Transverse colon (tissue), 4 donors: Measurements from ENCODE around the gene NFAT5. TPM values are rescaled to one million over a fixed set of nuclear protein-coding genes. Genes with fewer than 3 reads are reported as not detected.
"Not testable (repeated sequence)": the region's sequence is repeated elsewhere in the genome, so short reads cannot be mapped to it uniquely, and the experiment has no call there.

Experiments used
- DNase-seq: peaks from one replicate; pipeline ENCODE4 v3.0.0-alpha.2; 2019
- H3K27ac ChIP-seq, 4 donors: fragments of 200-600 bp; sonication (generic); 2 replicates each; pipeline ENCODE4 v1.5.1; 2016 to 2018; ENCODE audit warnings: inconsistent platforms in 4 of 4
- H3K27me3 ChIP-seq: fragments of 200-600 bp; sonication (generic); 2 replicates; pipeline ENCODE4 v1.5.1; 2017; ENCODE audit warnings: inconsistent platforms
- H3K36me3 ChIP-seq, 4 donors: fragments of 200-600 bp; sonication (generic); 2 replicates each; pipeline ENCODE4 v1.5.1; 2017 to 2019; ENCODE audit warnings: inconsistent platforms in 4 of 4
- H3K4me1 ChIP-seq, 4 donors: fragments of 200-600 bp; sonication (generic); 2 replicates each; pipeline ENCODE4 v1.5.1; 2017 to 2020; ENCODE audit warnings: inconsistent platforms in 4 of 4
- H3K4me3 ChIP-seq, 4 donors: fragments of 200-600 bp; sonication (generic); 1 replicate in 1 of 4; 2 replicates in 3 of 4; pipeline versions ENCODE4 v1.5.1 to v1.6.1; 2017 to 2019; ENCODE audit warnings: inconsistent platforms in 4 of 4
- H3K9me3 ChIP-seq, 2 donors: fragments of 200-600 bp; sonication (generic); 2 replicates each; pipeline ENCODE4 v1.5.1; 2017 to 2019; ENCODE audit warnings: inconsistent platforms in 2 of 2
- EP300 ChIP-seq: sonication (generic); formaldehyde crosslinking; IDR thresholded peaks from one replicate; pipeline ENCODE4 v1.6.1; 2017; ENCODE audit warnings: antibody characterized with exemption, low read depth
- POLR2A ChIP-seq: fragments of 450-650 bp; IDR thresholded peaks from one replicate; pipeline ENCODE4 v1.6.1; 2016; ENCODE audit warnings: antibody characterized with exemption, mild to moderate bottlenecking, moderate library complexity
- POLR2AphosphoS5 ChIP-seq, 3 donors: sonication (generic); formaldehyde crosslinking; IDR thresholded peaks; one replicate each; pipeline ENCODE4 v1.6.1; 2016; ENCODE audit warnings: antibody characterized with exemption in 3 of 3
- WGBS, 2 donors: methylation state at CpG; one replicate each; pipeline ENCODE4 v1.1.5; 2018; ENCODE audit warnings: low coverage in 1 of 2; 5-methylcytosine and 5-hydroxymethylcytosine counted together
- in situ Hi-C, 4 donors: fragments of 200-750 bp; cut with MboI; loops; one replicate each; pipeline versions ENCODE4 v1.15.0 to v1.15.1; 2017; ENCODE audit warnings: low sequenced_read_pairs in 3 of 4, low pct_ligation_motif_present in 1 of 4, low pct_unique_long_range_greater_than_20kb in 1 of 4
- intact Hi-C: fragments of 100-400 bp; cut with DNase I; formaldehyde crosslinking; loops from one replicate; pipeline ENCODE4 v1.15.1; 2023; ENCODE audit warnings: low total_unique reads
- total RNA-seq, 4 donors: library from RNA; depleted of rRNA; stranded (reverse); fragments of >200 nt; gene quantifications; one replicate each; pipeline ENCODE4 v1.1.0, GENCODE V29; 2016
- TF ChIP-seq, protein P1 (sequence below), 5 experiments: fragments of 200-600 bp in 3 of 5; fragments of 450-650 bp in 2 of 5; sonication (generic) in 3 of 5; IDR thresholded peaks; 1 replicate in 2 of 5; 2 replicates in 3 of 5; pipeline ENCODE4 v1.5.1; 2016 to 2017; ENCODE audit warnings: antibody characterized with exemption in 5 of 5, inconsistent platforms in 3 of 5, mild to moderate bottlenecking in 2 of 5, moderate library complexity in 1 of 5

Gene NFAT5
- total RNA-seq, 4 donors from 2014 or later: 37.3 to 131 (median 88.8) TPM

DNA sequence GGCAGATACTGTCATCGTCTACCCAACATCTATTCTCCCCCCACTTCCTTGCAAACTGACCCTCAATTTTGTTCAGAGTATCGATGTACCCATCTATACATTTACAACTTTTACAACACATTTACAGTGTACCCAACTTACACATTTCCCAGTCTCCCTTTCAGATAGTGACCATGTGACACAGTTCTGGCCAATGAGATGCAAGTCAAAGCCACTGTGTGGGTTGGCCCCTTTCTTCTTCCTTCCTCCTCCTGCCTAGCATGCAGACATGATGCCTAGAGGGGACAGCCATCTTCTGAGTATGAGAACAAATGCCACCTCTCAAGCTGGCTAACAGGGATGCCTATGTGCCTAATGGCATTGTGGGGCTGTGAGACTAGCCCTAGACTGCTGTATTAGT is 11.3 kb upstream of the NFAT5 start:
- no peaks in the 10 kb centered on the region for H3K27me3 ChIP-seq
- TF ChIP-seq EP300: no peak
- TF ChIP-seq, protein P1, sequence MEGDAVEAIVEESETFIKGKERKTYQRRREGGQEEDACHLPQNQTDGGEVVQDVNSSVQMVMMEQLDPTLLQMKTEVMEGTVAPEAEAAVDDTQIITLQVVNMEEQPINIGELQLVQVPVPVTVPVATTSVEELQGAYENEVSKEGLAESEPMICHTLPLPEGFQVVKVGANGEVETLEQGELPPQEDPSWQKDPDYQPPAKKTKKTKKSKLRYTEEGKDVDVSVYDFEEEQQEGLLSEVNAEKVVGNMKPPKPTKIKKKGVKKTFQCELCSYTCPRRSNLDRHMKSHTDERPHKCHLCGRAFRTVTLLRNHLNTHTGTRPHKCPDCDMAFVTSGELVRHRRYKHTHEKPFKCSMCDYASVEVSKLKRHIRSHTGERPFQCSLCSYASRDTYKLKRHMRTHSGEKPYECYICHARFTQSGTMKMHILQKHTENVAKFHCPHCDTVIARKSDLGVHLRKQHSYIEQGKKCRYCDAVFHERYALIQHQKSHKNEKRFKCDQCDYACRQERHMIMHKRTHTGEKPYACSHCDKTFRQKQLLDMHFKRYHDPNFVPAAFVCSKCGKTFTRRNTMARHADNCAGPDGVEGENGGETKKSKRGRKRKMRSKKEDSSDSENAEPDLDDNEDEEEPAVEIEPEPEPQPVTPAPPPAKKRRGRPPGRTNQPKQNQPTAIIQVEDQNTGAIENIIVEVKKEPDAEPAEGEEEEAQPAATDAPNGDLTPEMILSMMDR (IDR thresholded peaks at IDR 0.05): no peak
- TF ChIP-seq POLR2A: no peak
- TF ChIP-seq POLR2AphosphoS5 (IDR thresholded peaks at IDR 0.05): no peak
- no peak overlapping the region for H3K27ac ChIP-seq
- DNase-seq: no peak
- H3K4me1 ChIP-seq: no peaks in the 10 kb centered on the region
- H3K4me3 ChIP-seq: no peak overlapping the region
- intact Hi-C loops: no loop called here
- in situ Hi-C loops: no loop called here
- H3K36me3 ChIP-seq: no peaks in the 10 kb centered on the region
- H3K9me3 ChIP-seq: no peaks in the 10 kb centered on the region
- 91 to 92% methylated on average over 2 of the region's 2 CpGs for WGBS, 2 donors

DNA sequence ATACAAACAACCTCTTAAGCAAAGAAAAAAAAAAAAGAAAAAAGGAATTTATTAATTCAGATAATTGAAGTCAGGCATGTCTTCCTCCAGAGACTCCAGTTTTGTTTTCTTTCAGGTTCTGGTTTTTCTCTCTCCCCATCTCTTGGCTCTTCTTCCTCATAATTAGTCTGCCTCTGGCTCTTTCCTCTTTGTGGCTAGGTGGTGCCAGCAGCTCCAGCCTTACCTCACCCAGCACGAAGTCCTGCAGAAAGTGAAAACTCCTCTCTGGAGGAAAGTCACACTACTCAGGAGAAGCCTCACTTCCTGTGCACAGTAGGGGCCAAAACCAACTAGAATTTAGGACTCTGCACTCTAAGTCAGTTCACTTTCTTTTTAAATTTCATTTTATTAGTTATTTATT is 10.3 kb upstream of the NFAT5 start:
- Histone ChIP-seq H3K4me3 (no peak overlapping the region), H3K9me3 (no peaks in the 10 kb centered on the region), H3K4me1 (no peaks in the 10 kb centered on the region), H3K36me3 (no peaks in the 10 kb centered on the region), H3K27ac (no peak overlapping the region), H3K27me3 (no peaks in the 10 kb centered on the region)
- in situ Hi-C loops: no loop called here
- DNase-seq: no peak
- intact Hi-C loops: no loop called here
- TF ChIP-seq EP300: no peak
- TF ChIP-seq, protein P1 (IDR thresholded peaks at IDR 0.05): no peak
- TF ChIP-seq POLR2A: no peak
- no peak for TF ChIP-seq POLR2AphosphoS5 (IDR thresholded peaks at IDR 0.05)
- WGBS, 2 donors: 28 to 55% methylated on average over 1 of the region's 1 CpG

DNA sequence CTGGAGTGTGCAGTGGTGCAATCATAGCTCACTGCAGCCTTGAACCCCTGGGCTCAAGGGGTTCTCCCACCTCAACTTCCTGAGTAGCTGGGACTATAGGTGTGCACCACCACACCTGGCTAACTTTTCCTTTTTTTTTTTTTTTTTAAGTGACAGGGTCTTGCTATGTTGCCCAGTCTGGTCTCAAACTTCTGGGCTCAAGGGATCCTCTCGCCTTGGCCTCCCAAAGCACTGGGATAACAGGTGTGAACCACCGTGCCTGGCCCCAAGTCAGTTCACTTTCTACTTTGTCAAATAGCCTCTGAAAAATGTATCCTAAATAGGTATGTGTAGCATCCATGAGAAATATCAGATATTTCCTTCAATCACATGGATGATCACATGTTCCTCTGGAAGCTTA is 9.9 kb upstream of the NFAT5 start:
- intact Hi-C loops (no loop called here), in situ Hi-C loops (no loop called here)
- Histone ChIP-seq H3K27me3 (no peaks in the 10 kb centered on the region), H3K9me3 (no peaks in the 10 kb centered on the region), H3K4me3 (no peak overlapping the region), H3K4me1 (no peaks in the 10 kb centered on the region), H3K36me3 (no peaks in the 10 kb centered on the region), H3K27ac (no peak overlapping the region)
- TF ChIP-seq, protein P1 (IDR thresholded peaks at IDR 0.05): no peak
- WGBS, 2 donors: 90 to 94% methylated on average over 2 of the region's 2 CpGs
- no peak for DNase-seq

DNA sequence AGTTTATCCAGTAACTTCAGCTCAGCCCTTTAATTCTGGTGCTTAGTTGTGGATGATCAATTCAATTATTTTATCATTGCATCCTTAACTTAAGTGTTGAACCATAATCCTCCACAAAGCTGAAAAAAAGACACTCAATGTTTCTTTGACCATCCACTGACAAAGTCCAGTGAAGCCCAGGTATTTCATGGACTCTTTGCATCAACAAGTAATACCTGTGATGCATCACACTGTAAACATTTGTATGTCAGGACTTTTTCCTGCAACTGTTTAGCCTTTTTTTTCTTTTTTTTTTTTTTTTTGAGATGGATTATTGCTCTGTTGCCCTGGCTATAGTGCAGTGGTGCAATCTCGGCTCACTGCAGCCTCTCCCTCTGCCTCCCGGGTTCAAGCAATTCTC is 6.6 kb upstream of the NFAT5 start:
- intact Hi-C loops: no loop called here

DNA sequence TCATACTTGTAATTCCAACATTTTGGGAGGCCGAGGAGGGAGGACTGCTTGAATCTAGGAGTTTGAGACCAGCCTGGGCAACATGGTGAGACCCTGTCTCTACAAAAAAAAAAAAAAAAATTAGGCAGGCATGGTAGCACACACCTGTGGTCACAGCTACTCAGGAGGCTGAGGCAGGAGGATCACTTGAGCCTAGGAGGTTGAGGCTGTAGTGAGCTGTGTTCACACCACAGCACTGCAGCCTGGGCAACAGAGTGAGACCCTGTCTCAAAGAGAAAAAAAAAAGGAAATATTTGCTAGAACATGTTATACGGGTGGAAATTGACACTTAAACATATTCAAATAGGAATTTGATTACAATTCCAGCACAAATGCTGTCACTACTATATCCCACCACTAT is 4.4 kb upstream of the NFAT5 start:
- H3K4me3 ChIP-seq, H3K9me3 ChIP-seq, H3K27me3 ChIP-seq, in situ Hi-C loops, DNase-seq, H3K36me3 ChIP-seq: not testable (repeated sequence)
- 85 to 100% methylated on average over 1 to 2 of the region's 2 CpGs for WGBS, 2 donors
- intact Hi-C loops: loop anchor here (10.0 kb wide), 1 partner anchor 167 kb away; no protein-coding TSS in a partner anchor
- H3K4me1 ChIP-seq: peaks cover 0 to 23% (median 11%) of the 10 kb centered on the region in 4 donors
- peak overlapping the region in 1 of 4 donors; percentile 21 for H3K27ac ChIP-seq

More for the DNA sequence above, 6.6 kb upstream of the NFAT5 start:
- in situ Hi-C loops: no loop called here
- 76 to 93% methylated on average over 2 of the region's 2 CpGs for WGBS, 2 donors
- Histone ChIP-seq H3K36me3 (no peaks in the 10 kb centered on the region), H3K4me1 (peaks cover 0 to 13% (median 5%) of the 10 kb centered on the region in 4 donors), H3K9me3 (no peaks in the 10 kb centered on the region), H3K27me3 (no peaks in the 10 kb centered on the region), H3K27ac (no peak overlapping the region), H3K4me3 (no peak overlapping the region)
- no peak for TF ChIP-seq EP300
- no peak for TF ChIP-seq POLR2AphosphoS5 (IDR thresholded peaks at IDR 0.05)
- TF ChIP-seq, protein P1 (IDR thresholded peaks at IDR 0.05): no peak
- no peak for TF ChIP-seq POLR2A
- DNase-seq: no peak
